HEK293 (cell line): Measurements from ENCODE around the gene GRAMD4.
A peak's percentile ranks its signal among the peaks of the same experiment; 100 is the strongest.

Experiments
- CTCF ChIA-PET: fragments of 350-600 bp; formaldehyde crosslinking; extraction: SDS; loops from one replicate; lab custom pipeline; 2021; ENCODE audit warnings: antibody characterized with exemption; lab: Yijun Ruan, JAX
- POLR2A ChIA-PET: fragments of 300-600 bp; formaldehyde crosslinking; extraction: SDS; loops from one replicate; lab custom pipeline; 2020; ENCODE audit warnings: antibody characterized with exemption, inconsistent platforms; lab: Yijun Ruan, JAX
- H3K27ac ChIP-seq: fragments of 200-500 bp; sonication (Bioruptor generic); 2 replicates; pipeline ENCODE4 v1.5.1; 2014; ENCODE audit warnings: low read depth, low read length, control low read depth, inconsistent platforms; ENCODE audit errors: extremely low read depth
- H3K36me3 ChIP-seq, 2 experiments: fragments of 200-500 bp in 1 of 2; sonication (Bioruptor generic) in 1 of 2; 1 replicate in 1 of 2; 2 replicates in 1 of 2; pipeline ENCODE4 v1.5.1; 2014 to 2017; ENCODE audit warnings: inconsistent platforms in 2 of 2, low read length in 2 of 2; ENCODE audit not compliant: control insufficient read depth in 2 of 2, insufficient read depth in 1 of 2
- H3K4me1 ChIP-seq: fragments of 200-500 bp; sonication (Bioruptor generic); 2 replicates; pipeline ENCODE4 v1.5.1; 2014; ENCODE audit warnings: mild to moderate bottlenecking, low read length, inconsistent platforms; ENCODE audit not compliant: control insufficient read depth, insufficient read depth
- H3K4me3 ChIP-seq: 2 replicates; pipeline ENCODE4 v1.5.1; 2011; ENCODE audit warnings: low read depth, mild to moderate bottlenecking, control low read depth, low read length, moderate library complexity
- H3K9me3 ChIP-seq: fragments of 200-500 bp; sonication (Bioruptor generic); 2 replicates; pipeline ENCODE4 v1.5.1; 2014; ENCODE audit warnings: low read depth, low read length, inconsistent platforms; ENCODE audit not compliant: control insufficient read depth, insufficient read depth
- EGR2 ChIP-seq: fragments of 450-650 bp; formaldehyde crosslinking; IDR thresholded peaks from 2 replicates; pipeline ENCODE4 v1.5.1; 2016; ENCODE audit warnings: low read depth, missing biosample characterization, missing genetic modification characterization
- FEZF1 ChIP-seq: fragments of 450-650 bp; formaldehyde crosslinking; IDR thresholded peaks from 2 replicates; pipeline ENCODE4 v1.5.1; 2016; ENCODE audit warnings: missing biosample characterization, missing genetic modification characterization
- SCRT1 ChIP-seq: fragments of 450-650 bp; formaldehyde crosslinking; IDR thresholded peaks from 2 replicates; pipeline ENCODE4 v1.5.1; 2016; ENCODE audit warnings: missing biosample characterization, missing genetic modification characterization, borderline replicate concordance
- SCRT2 ChIP-seq: fragments of 450-650 bp; formaldehyde crosslinking; IDR thresholded peaks from 2 replicates; pipeline ENCODE4 v1.5.1; 2016; ENCODE audit warnings: missing biosample characterization, missing genetic modification characterization
- ZFP69B ChIP-seq: fragments of 450-650 bp; formaldehyde crosslinking; IDR thresholded peaks from 2 replicates; pipeline ENCODE4 v1.5.1; 2016; ENCODE audit warnings: missing biosample characterization, missing genetic modification characterization
- ZIC2 ChIP-seq: fragments of 450-650 bp; formaldehyde crosslinking; IDR thresholded peaks from 2 replicates; pipeline ENCODE4 v1.5.1; 2016; ENCODE audit warnings: missing biosample characterization, missing genetic modification characterization
- ZNF777 ChIP-seq: fragments of 450-650 bp; formaldehyde crosslinking; IDR thresholded peaks from 2 replicates; pipeline ENCODE4 v1.5.1; 2017; ENCODE audit warnings: missing biosample characterization, missing genetic modification characterization, borderline replicate concordance
- TF ChIP-seq, protein P1 (sequence below): fragments of 450-650 bp; formaldehyde crosslinking; IDR thresholded peaks from 2 replicates; pipeline ENCODE4 v1.5.1; 2016; ENCODE audit warnings: missing biosample characterization, missing genetic modification characterization
- TF ChIP-seq, protein P2 (sequence below): fragments of 450-650 bp; formaldehyde crosslinking; IDR thresholded peaks from 2 replicates; pipeline ENCODE4 v1.5.1; 2016; ENCODE audit warnings: missing biosample characterization, missing genetic modification characterization
- TF ChIP-seq, protein P3 (sequence below): fragments of 450-650 bp; formaldehyde crosslinking; IDR thresholded peaks from 2 replicates; pipeline ENCODE4 v1.5.1; 2016; ENCODE audit warnings: missing biosample characterization, missing genetic modification characterization
- TF ChIP-seq, protein P4 (sequence below): fragments of 450-650 bp; formaldehyde crosslinking; IDR thresholded peaks from 2 replicates; pipeline ENCODE4 v1.5.1; 2016; ENCODE audit warnings: missing biosample characterization, missing genetic modification characterization

Gene GRAMD4

DNA sequence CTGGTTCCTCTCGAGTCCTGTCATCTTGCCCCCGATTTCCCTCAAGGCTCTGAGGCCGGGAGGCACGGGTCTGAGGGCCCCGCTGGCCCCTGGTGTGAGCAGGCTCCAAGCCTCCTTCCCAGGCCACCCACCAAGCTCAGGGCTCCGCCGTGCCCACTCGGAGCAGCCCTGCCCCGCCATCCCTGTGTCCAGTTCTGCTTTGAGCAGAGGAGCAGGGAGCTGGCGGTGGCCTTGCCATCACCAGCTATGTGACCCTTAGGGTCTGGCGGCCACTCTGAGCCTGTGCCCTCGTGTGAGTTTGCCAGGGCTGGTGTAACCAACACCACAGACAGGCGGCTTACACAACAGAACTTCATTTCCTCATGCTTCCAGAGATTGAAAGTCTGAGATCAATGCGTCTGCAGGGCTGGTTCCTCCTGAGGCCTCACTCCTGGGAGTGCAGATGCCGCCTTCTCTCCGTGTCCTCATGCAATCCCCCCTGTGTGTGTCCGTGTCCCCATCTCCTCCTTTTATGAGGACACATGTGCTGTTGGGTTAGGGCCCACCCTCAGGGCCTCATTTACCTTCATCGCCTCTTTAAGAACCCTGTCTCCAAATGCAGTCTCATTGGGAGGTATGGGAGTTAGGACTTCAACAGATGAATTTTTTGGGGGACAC is 46.3 kb upstream of the GRAMD4 start:
- peaks cover 17% of the 10 kb centered on the region for H3K4me1 ChIP-seq
- ChIA-PET POLR2A (no interaction called here), CTCF (interaction anchor here (1.4 kb wide), 1 partner anchor 10 kb away, joined by 6 read pairs; no protein-coding TSS in a partner anchor)
- no peak overlapping the region for H3K27ac ChIP-seq
- no peak overlapping the region for H3K4me3 ChIP-seq
- TF ChIP-seq, protein P1, sequence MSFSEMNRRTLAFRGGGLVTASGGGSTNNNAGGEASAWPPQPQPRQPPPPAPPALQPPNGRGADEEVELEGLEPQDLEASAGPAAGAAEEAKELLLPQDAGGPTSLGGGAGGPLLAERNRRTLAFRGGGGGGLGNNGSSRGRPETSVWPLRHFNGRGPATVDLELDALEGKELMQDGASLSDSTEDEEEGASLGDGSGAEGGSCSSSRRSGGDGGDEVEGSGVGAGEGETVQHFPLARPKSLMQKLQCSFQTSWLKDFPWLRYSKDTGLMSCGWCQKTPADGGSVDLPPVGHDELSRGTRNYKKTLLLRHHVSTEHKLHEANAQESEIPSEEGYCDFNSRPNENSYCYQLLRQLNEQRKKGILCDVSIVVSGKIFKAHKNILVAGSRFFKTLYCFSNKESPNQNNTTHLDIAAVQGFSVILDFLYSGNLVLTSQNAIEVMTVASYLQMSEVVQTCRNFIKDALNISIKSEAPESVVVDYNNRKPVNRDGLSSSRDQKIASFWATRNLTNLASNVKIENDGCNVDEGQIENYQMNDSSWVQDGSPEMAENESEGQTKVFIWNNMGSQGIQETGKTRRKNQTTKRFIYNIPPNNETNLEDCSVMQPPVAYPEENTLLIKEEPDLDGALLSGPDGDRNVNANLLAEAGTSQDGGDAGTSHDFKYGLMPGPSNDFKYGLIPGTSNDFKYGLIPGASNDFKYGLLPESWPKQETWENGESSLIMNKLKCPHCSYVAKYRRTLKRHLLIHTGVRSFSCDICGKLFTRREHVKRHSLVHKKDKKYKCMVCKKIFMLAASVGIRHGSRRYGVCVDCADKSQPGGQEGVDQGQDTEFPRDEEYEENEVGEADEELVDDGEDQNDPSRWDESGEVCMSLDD (tag by site-specific recombination) = no peak
- peak; percentile 67; the same call in 1 of the 2 replicates for TF ChIP-seq ZFP69B
- TF ChIP-seq, protein P2, sequence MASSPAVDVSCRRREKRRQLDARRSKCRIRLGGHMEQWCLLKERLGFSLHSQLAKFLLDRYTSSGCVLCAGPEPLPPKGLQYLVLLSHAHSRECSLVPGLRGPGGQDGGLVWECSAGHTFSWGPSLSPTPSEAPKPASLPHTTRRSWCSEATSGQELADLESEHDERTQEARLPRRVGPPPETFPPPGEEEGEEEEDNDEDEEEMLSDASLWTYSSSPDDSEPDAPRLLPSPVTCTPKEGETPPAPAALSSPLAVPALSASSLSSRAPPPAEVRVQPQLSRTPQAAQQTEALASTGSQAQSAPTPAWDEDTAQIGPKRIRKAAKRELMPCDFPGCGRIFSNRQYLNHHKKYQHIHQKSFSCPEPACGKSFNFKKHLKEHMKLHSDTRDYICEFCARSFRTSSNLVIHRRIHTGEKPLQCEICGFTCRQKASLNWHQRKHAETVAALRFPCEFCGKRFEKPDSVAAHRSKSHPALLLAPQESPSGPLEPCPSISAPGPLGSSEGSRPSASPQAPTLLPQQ (tag by site-specific recombination) = peak; percentile 79
- TF ChIP-seq ZIC2 (tag by site-specific recombination) = no peak
- H3K9me3 ChIP-seq = no peaks in the 10 kb centered on the region
- H3K36me3 ChIP-seq = no peaks in the 10 kb centered on the region

DNA sequence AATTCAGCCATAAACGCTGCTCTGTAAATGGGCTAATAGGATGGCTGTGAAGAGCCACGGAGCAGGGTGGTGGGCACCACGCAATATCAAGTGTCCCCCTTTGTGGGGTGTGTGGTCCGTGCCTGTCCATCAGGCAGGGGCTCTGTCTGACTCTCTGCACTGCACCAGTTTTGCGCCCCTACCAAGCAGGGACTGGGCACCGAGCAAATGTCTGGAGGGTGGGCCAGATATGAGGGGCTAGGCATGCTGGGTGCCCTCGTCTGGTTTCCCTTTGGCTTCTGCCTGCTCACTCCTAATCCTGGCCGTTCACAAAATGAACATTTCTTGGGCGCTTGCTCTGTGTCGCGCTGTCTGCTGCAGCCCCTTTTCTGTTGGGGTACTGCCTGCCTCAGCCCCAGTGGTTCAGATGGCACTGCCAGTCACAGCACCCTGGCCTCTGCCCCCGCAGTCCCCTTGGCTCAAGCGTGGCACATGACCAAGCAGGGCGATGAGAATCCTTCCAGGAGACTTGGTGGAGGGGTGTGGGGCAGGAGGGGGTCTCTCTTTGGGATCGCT is 45.7 kb upstream of the GRAMD4 start:
- Histone ChIP-seq H3K27ac (no peak overlapping the region), H3K36me3 (no peaks in the 10 kb centered on the region), H3K9me3 (no peaks in the 10 kb centered on the region), H3K4me1 (peaks cover 21% of the 10 kb centered on the region), H3K4me3 (no peak overlapping the region)
- POLR2A ChIA-PET = interaction anchor here (1.5 kb wide), 1 partner anchor 188 kb away, joined by 5 read pairs; the partner anchor contains the start of gene TBC1D22A
- TF ChIP-seq, protein P3, sequence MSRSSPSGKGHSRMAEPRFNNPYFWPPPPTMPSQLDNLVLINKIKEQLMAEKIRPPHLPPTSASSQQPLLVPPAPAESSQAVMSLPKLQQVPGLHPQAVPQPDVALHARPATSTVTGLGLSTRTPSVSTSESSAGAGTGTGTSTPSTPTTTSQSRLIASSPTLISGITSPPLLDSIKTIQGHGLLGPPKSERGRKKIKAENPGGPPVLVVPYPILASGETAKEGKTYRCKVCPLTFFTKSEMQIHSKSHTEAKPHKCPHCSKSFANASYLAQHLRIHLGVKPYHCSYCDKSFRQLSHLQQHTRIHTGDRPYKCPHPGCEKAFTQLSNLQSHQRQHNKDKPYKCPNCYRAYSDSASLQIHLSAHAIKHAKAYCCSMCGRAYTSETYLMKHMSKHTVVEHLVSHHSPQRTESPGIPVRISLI (tag by site-specific recombination) = no peak
- TF ChIP-seq ZNF777 (tag by site-specific recombination) (no peak), FEZF1 (tag by site-specific recombination) (no peak)
- CTCF ChIA-PET = interaction anchor here (1.4 to 2.1 kb wide), 2 partner anchors 11 kb away, joined by 6 to 10 read pairs; no protein-coding TSS in a partner anchor

DNA sequence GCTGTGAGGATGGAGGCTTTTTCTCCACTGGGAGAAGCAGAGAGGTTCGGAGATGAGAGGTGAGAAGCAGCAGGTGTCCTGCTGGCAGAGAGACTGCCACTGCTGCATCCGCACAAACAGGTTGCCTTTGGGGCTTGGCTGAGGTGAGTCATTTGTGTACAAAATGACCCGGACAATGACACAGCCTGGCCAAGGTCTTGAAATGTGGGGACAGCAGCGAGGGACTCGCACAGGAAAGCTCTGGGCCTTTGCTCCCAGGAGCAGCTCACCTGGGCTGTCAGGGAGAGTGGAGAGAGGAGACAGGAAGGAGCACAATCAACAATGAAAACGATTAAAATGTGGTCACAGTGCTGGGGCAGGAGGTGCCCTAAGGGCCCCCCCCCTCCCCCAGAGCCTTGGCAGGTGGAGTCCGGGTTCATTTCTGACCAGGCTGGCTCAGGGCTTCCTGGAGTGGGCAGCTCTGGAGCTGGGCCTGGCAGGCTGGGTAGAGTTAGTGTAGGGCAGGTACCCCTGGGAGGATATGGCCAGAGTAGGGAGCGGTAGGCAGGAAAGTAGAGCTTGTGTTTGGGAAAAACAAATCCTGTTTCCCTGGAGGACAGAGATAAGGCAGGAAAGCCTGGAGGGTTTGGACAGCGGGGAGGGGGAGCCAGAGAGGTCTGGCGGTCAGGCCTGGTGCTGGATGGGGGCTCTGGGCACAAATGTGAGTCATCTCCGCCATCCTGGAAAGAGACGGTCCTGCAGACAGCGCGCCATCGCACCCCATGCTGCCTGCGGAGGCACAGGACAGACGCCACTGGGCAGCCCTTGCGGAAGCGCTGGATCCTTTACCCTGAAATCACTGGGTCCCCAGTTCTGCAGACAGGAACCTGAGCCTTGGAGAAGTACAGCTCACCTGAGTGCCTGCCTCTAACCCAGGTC is 44.9 kb upstream of the GRAMD4 start:
- no peak overlapping the region; the same call in 1 of the 2 replicates for H3K27ac ChIP-seq
- ChIA-PET CTCF (interaction anchor here (1.1 to 2.1 kb wide), 2 partner anchors 12 to 17 kb away, joined by 4 to 10 read pairs; no protein-coding TSS in a partner anchor), POLR2A (interaction anchor here (1.0 to 1.5 kb wide), 2 partner anchors 160 to 187 kb away, joined by 4 to 5 read pairs; partner anchors contain the start of gene TBC1D22A)

More for the DNA sequence above, 44.9 kb upstream of the GRAMD4 start:
- H3K9me3 ChIP-seq = no peaks in the 10 kb centered on the region
- TF ChIP-seq, protein P4, sequence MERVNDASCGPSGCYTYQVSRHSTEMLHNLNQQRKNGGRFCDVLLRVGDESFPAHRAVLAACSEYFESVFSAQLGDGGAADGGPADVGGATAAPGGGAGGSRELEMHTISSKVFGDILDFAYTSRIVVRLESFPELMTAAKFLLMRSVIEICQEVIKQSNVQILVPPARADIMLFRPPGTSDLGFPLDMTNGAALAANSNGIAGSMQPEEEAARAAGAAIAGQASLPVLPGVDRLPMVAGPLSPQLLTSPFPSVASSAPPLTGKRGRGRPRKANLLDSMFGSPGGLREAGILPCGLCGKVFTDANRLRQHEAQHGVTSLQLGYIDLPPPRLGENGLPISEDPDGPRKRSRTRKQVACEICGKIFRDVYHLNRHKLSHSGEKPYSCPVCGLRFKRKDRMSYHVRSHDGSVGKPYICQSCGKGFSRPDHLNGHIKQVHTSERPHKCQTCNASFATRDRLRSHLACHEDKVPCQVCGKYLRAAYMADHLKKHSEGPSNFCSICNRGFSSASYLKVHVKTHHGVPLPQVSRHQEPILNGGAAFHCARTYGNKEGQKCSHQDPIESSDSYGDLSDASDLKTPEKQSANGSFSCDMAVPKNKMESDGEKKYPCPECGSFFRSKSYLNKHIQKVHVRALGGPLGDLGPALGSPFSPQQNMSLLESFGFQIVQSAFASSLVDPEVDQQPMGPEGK (tag by site-specific recombination) = 0 out of 2 replicates have a peak, but pooled peaks have one; percentile 12
- TF ChIP-seq SCRT1 (tag by site-specific recombination) = peak; percentile 68
- peak; percentile 93 for TF ChIP-seq SCRT2
- no peak for TF ChIP-seq EGR2
- peaks cover 22% of the 10 kb centered on the region for H3K4me1 ChIP-seq
- no peaks in the 10 kb centered on the region for H3K36me3 ChIP-seq
- no peak overlapping the region for H3K4me3 ChIP-seq
